Measurements from ENCODE around the gene CHADL. TPM values are rescaled to one million over a fixed set of nuclear protein-coding genes. Genes with fewer than 3 reads are reported as not detected.

Gene CHADL
- total RNA-seq, 1 experiment from 2014 or later = 0.33 TPM

DNA sequence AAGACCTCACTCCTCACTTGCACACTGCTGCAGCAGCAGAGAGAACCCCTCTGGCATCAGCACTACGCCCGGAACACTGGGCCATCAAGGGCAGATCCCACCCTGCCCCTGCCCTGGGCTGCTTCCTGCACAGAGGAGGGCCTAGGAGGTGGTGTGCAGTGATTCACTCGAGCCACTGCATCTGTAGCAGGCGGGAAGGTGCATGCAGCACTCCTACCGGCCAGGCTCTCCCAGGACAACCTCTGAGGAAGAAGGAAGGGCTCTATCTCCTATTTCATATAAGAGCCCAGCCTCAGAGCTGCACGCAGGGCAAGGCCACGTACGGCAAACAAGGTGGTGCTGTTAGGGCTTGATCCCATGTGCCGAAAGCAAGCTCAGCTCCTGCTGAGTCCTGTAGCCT is 31.1 kb upstream of the CHADL start:
- Histone ChIP-seq H3K4me3 (ENCODE audit: low read depth in 2 of 2, low read length in 2 of 2) (no peak overlapping the region), H3K27me3 (ENCODE audit: control insufficient read depth, insufficient read depth, low read length) (no peaks in the 10 kb centered on the region), H3K9me3 (ENCODE audit: control insufficient read depth, insufficient read depth, low read depth, low read length) (no peaks in the 10 kb centered on the region), H3K36me3 (ENCODE audit: control insufficient read depth, insufficient read depth, low read length) (peaks cover 8% of the 10 kb centered on the region), H3K4me1 (ENCODE audit: control insufficient read depth, insufficient read depth, low read length) (no peaks in the 10 kb centered on the region), H3K27ac (ENCODE audit: low read length) (no peak overlapping the region)
- ATAC-seq = peak; percentile 32; the same call in 1 of the 2 replicates
- POLR2A ChIA-PET = no interaction called here
- CTCF ChIA-PET = no interaction called here
- no peak for DNase-seq (ENCODE audit: low read depth, low spot score)
- intact Hi-C loops (cut with micrococcal nuclease; ENCODE audit: unreplicated experiment) = no loop called here
- in situ Hi-C loops (cut with HindIII; ENCODE audit: low pct_unique_long_range_greater_than_20kb, low sequenced_read_pairs) = no loop called here
- no TSS peak for BruUV-seq (replicated peaks)
- TF ChIP-seq POLR2AphosphoS5 (IDR thresholded peaks at IDR 0.05; ENCODE audit: low read depth, low read length) (no peak), SIN3A (IDR thresholded peaks at IDR 0.05; ENCODE audit: borderline replicate concordance, insufficient read depth, low read depth, low read length) (no peak), TCF7L2 (IDR thresholded peaks at IDR 0.05; ENCODE audit: low read depth, low read length) (no peak)
- TF ChIP-seq, protein P1, sequence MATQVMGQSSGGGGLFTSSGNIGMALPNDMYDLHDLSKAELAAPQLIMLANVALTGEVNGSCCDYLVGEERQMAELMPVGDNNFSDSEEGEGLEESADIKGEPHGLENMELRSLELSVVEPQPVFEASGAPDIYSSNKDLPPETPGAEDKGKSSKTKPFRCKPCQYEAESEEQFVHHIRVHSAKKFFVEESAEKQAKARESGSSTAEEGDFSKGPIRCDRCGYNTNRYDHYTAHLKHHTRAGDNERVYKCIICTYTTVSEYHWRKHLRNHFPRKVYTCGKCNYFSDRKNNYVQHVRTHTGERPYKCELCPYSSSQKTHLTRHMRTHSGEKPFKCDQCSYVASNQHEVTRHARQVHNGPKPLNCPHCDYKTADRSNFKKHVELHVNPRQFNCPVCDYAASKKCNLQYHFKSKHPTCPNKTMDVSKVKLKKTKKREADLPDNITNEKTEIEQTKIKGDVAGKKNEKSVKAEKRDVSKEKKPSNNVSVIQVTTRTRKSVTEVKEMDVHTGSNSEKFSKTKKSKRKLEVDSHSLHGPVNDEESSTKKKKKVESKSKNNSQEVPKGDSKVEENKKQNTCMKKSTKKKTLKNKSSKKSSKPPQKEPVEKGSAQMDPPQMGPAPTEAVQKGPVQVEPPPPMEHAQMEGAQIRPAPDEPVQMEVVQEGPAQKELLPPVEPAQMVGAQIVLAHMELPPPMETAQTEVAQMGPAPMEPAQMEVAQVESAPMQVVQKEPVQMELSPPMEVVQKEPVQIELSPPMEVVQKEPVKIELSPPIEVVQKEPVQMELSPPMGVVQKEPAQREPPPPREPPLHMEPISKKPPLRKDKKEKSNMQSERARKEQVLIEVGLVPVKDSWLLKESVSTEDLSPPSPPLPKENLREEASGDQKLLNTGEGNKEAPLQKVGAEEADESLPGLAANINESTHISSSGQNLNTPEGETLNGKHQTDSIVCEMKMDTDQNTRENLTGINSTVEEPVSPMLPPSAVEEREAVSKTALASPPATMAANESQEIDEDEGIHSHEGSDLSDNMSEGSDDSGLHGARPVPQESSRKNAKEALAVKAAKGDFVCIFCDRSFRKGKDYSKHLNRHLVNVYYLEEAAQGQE (IDR thresholded peaks at IDR 0.05; ENCODE audit: insufficient read depth in 1 of 2, low read depth in 2 of 2, low read length in 1 of 2) = no peak
- TF ChIP-seq, protein P2, sequence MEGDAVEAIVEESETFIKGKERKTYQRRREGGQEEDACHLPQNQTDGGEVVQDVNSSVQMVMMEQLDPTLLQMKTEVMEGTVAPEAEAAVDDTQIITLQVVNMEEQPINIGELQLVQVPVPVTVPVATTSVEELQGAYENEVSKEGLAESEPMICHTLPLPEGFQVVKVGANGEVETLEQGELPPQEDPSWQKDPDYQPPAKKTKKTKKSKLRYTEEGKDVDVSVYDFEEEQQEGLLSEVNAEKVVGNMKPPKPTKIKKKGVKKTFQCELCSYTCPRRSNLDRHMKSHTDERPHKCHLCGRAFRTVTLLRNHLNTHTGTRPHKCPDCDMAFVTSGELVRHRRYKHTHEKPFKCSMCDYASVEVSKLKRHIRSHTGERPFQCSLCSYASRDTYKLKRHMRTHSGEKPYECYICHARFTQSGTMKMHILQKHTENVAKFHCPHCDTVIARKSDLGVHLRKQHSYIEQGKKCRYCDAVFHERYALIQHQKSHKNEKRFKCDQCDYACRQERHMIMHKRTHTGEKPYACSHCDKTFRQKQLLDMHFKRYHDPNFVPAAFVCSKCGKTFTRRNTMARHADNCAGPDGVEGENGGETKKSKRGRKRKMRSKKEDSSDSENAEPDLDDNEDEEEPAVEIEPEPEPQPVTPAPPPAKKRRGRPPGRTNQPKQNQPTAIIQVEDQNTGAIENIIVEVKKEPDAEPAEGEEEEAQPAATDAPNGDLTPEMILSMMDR (IDR thresholded peaks at IDR 0.05) = no peak

DNA sequence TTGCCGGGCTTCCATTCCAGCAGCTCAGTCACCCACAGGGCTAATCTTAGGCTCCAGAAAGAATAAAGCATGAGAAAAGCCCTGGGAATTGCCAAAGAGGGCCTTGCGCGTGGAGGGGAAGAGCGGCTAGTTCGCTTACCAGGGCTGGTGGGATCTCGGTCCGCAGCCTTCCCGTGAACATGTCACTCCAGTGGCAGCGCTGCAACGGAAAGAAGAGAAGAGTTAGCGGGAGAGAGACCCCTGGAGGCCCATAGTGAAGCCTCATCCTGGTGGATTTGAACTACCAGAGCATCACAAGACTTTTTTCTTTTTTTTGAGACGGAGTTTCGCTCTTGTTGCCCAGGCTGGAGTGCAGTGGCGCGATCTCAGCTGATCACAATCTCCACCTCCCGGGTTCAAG is 27.2 kb upstream of the CHADL start:
- BruUV-seq (replicated peaks) = no TSS peak
- DNase-seq (ENCODE audit: low read depth, low spot score) (no peak), ATAC-seq (no peak)
- H3K9me3 ChIP-seq (ENCODE audit: control insufficient read depth, insufficient read depth, low read depth, low read length) = no peaks in the 10 kb centered on the region
- POLR2A ChIA-PET = no interaction called here
- peaks cover 11% of the 10 kb centered on the region for H3K36me3 ChIP-seq (ENCODE audit: control insufficient read depth, insufficient read depth, low read length)
- no peaks in the 10 kb centered on the region for H3K27me3 ChIP-seq (ENCODE audit: control insufficient read depth, insufficient read depth, low read length)
- H3K27ac ChIP-seq (ENCODE audit: low read length) = no peak overlapping the region
- TF ChIP-seq, protein P1 (IDR thresholded peaks at IDR 0.05; ENCODE audit: insufficient read depth in 1 of 2, low read depth in 2 of 2, low read length in 1 of 2) = no peak
- TF ChIP-seq SIN3A (IDR thresholded peaks at IDR 0.05; ENCODE audit: borderline replicate concordance, insufficient read depth, low read depth, low read length) (no peak), TCF7L2 (IDR thresholded peaks at IDR 0.05; ENCODE audit: low read depth, low read length) (no peak), POLR2AphosphoS5 (IDR thresholded peaks at IDR 0.05; ENCODE audit: low read depth, low read length) (no peak)
- TF ChIP-seq, protein P2 (IDR thresholded peaks at IDR 0.05) = no peak
- CTCF ChIA-PET = no interaction called here
- H3K4me1 ChIP-seq (ENCODE audit: control insufficient read depth, insufficient read depth, low read length) = no peaks in the 10 kb centered on the region
- intact Hi-C loops (cut with micrococcal nuclease; ENCODE audit: unreplicated experiment) (no loop called here), in situ Hi-C loops (cut with HindIII; ENCODE audit: low pct_unique_long_range_greater_than_20kb, low sequenced_read_pairs) (no loop called here)
- H3K4me3 ChIP-seq (ENCODE audit: low read depth in 2 of 2, low read length in 2 of 2) = no peak overlapping the region
